SHP77 (cell line): ENCODE data around the gene FGF11.

Experiments
- DNase-seq, 2 experiments: peaks; one replicate each; lab custom pipeline; 2025; lab: John Stamatoyannopoulos, UW

FGF11 gene

DNA sequence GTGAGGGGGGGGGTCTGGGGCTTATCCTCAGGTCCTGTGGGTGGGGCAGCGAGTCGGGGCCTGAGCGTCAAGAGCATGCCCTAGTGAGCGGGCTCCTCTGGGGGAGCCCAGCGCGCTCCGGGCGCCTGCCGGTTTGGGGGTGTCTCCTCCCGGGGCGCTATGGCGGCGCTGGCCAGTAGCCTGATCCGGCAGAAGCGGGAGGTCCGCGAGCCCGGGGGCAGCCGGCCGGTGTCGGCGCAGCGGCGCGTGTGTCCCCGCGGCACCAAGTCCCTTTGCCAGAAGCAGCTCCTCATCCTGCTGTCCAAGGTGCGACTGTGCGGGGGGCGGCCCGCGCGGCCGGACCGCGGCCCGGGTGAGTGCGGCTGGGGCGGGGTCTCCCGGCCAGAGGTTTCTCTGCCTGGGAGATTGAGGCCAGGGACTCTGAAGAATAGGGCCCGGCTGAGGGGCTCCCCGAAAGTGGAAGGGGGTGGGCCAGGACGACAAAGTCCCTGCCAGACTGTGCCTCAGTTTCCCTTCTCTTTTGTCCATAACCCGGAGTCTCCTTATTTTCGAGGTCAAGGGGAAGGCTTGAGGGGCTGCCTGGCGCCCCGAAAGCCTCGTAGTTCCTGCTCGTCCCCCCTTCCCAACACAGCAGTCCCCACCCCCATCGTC, at the start of gene FGF11:
TSS of gene FGF11 (plus strand) at position 51 of the 651 bp plus-strand sequence. CDS start at position 160, 109 bp downstream.
- DNase-seq, result no peak

DNA sequence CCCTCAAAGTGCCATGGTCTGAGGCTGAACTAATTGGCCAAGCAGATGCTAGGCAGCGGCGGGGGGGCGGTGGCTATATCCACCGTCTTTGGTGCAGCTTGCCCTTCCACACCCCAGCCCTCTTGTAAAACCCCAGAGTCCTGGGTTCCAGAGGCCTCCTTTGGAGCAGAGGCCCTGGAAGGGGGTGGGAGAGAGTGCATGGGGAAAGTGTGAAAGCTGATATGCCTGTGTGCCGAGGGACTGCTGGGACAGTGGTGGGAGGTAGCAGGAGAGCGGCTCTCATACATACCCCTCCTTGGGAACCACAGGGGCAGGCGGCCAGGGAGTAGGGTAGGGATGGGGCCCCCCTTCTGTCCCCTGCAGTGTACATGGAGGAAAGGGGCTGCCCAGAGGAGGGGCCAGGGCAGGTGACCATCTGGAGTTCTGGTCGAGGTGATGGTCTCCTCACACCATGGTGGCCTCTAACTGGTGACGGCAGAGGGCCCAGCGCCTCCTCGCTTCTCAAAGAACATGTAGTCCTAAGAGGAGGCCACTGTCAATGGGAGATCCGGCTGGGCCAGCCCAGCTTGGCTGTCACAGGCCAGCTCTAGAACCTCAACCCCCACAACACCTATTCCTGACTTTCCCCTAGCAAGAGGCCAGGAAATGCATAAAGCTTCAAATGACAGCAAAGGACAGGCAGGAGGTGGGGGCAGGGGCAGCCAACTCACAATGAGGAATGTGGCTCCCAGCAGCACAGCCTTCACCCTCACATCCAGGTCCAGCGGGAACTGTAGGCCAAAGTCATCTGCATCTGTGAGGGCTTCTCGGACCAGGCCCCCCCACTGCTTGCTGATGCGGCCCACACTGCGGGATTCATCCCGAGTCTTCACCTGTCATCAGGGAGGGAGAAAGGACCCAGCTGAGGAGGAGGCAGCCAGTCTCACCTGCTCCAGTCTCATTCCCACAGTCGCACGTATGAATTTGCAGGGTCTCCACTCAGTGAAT, 49.1 kb upstream of the FGF11 start:
- no peak for DNase-seq

DNA sequence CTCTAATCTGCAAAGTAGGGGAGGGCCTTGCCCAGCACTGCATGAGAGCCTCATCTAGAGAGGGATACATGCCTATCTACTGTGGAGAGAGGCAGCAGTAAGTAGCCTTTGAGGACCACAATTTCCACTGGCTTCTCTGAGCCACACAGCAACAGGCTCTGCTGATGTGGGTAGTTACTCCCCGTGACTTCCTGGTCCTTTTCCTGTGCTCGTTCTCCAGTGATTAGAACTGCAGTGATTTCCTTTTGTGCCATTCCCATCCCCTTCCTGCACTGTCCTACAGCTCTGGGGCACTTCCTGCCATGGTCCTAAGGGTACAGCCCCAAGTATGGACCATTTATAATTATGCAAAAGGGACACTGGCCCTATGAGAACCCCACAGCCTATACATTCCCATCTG, 48.0 kb upstream of the FGF11 start:
- no peak for DNase-seq

DNA sequence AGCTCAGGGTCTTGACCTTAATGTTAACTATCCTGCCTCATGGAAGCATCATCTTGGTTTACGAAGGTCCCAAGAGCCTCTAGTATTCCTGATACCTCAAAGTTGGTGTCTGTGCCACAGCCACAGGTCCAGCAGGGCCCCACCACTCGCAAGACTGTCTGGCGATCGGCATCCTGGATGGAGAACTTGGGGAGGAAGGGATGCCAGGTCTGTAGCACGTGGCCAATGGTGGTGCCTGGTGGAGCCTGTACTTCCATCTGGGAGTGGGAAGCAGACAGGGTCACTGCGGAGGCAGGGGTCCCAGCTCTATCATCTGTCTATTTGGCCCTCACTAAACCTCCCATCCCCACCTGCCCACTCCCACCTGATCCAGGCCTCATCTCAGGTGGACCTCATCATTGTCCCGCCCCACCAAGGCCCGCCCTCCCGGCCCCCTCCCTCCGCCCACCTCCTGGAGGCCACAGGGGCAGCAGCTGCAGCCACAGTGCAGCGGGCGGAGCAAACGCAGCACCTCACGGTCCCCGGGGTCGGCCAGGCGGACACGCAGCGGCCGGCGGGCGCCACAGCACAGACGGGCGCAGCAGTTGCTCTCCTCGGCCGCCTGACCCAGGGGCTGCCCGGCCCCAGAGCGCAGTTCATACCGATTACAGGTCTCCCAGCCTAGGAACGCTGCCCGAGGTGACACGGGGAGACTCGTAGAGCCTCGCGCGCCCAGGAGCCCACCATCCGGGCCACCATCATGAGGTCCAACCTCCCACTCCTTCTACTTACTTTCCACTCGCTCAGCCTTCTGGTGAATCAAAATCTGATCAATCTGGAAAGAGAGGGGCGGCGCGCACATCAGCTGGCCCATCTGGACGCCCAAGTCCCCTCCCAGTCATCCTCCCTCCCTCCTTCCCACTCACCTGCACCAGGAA, 46.4 kb upstream of the FGF11 start:
- DNase-seq, result no peak

DNA sequence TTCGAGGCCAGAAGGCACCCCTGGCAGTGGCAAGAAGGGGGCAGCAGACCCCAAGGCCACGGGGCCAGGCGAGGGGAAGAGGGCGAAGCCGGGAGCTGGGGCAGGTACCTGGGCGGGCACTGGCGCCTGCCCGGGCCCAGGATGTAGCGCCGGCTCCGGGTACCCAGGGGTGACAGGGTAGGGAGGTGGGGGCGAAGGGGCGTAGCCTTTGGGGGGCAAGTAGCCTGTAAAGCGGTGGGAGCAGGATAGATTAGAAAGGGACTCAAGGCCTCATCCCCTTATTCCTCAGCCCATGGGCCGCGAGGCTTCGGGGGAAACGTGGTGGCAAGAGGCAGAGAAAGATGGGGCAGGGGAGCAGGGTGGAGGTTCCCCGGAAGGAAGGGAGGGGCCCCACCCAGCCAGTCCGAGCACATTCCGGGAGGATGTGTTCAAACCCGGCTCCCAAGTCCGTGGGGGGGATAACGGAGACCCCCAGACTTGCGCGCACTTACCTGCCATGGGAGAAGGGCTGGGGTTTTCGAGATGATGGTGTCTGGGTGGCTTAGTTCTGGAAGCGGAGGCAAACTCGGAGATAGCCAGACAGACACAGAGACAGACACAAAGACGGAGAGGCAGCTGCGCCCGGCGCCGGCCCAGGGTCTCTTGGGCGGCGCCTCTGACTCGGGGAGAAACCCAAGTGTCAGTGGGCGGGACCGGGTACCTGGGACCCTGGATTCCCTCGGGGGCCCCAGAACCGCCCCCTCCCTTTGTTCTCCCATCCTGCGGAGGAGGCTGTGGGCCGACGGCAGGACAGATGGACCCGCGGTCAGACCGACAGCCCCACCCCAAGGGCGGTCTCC, 45.5 kb upstream of the FGF11 start:
- DNase-seq, result peak; percentile 30 to 53

DNA sequence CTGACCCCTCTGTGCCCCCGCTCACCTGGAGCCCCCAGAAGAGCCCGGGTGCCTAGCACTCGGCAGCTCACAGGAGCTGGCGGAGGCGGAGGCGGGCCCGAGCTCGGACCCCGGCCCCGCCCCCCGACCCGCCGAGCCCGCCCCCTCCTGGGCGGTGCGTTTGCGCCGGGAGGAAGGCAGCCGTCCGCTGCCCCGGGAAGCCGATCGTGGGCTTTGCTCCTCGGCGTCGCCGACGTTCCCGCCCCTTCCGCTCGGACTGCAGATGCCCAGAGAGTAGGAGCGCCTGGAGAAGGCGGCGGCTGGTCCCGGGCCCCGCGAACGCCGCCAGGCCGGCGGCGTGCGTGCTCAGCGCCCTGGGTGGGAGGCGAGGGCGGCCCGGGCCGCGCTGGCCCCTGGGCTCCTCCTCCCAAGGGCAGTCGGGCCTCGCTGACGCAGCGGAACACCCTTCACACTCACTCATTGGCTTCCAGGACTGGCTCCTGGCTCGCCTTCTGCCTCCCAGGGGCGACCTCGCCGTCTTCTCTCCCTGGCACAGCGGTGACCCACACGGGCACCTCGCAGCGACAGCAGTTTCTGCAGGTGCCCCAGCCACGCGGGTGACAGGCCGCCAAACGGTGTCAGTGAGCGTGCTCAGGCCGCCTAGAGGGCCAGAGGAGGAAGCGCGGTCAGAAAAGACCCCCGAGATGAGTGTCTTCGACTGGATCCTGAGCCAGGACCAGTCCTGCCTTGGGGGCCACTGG, 44.7 kb upstream of the FGF11 start, which contains the start of gene PLSCR3:
TSS of gene PLSCR3 (minus strand) at position 74 of the 740 bp plus-strand sequence. CDS start 415 bp downstream, outside the sequence.
- peak; percentile 87 to 93 for DNase-seq

DNA sequence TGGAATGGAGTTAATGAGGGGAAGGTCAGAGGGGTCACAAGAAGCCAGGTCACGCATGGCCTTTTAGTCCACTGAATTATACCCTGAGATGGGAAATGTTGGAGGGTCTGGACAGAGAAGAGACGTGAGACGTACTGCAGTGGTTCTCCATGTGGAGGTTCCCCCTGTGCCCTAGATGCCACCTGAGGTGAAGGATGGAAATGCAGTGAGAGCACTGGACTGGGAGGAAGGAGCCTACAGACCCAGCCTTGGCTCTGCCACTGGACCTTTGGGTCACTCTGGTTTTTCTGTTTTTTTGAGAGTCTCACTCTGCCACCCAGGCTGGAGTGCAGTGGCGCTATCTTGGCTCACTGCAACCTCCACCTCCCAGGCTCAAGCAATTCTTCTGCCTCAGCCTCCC, 43.2 kb upstream of the FGF11 start:
- DNase-seq, result no peak

DNA sequence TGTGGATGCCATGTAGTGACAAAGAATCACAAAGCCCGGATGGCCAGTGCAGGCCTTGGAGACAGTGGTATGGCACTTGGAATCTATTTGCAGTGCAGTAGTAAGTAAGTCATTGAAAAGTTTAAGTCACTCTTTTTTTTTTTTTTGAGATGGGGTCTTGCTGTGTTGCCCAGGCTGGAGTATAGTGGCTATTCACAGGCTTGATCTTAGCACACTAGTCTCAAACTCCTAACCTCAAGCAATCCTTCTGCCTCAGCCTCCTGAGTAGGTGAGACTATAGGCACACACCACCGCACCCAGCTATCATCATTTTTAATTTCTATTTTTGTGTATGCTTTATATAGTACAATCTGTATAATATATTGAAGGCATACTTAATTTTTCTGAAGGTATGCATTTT, 40.7 kb upstream of the FGF11 start:
- no peak for DNase-seq

DNA sequence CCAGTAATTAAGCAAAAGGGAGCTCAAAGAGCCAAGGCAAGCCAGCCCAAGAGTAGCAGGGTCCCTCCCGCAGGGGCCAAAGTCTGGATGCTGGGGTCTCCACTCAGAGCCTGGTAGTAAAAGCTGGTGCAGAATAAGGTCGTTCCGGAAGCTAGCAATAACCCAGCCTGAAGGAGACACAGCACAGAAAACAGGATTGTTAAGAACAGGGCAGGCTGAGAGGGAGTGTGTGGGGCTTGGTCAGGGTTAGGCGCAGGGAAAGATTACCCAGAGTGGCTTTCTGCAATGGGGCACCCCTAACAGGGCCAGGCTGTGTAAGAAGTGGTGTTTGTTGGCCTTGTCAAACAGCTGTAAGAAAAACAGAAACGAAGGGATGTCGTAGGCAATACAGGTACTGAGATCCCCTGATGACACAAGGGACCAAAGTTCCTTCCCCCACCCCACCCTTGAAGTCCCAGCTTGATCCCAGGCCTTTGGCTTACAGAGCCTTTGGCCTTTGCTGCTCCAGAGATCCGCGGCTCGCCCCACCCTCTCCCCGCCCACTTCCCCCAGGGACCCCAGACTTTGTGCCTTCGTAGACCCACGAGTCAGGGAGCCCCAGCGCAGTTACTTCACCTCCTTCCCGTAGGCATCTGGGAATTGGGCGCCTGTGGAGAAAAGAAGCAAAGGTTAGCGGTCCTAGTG, 36.1 kb upstream of the FGF11 start:
- DNase-seq, result no peak

DNA sequence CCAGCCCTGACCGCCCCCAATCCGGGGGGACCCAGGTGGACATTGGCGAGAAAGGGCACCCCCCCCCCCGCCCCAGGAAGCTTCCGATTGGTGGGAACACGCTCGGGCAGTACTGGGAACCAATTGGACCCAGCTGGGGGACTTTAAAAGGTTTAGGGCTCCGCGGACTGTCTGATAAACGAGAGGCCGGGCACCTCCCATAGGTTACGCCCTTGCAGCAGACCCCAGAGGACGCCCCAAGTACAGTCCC, 35.7 kb upstream of the FGF11 start:
- DNase-seq, result peak; percentile 81 to 91

DNA sequence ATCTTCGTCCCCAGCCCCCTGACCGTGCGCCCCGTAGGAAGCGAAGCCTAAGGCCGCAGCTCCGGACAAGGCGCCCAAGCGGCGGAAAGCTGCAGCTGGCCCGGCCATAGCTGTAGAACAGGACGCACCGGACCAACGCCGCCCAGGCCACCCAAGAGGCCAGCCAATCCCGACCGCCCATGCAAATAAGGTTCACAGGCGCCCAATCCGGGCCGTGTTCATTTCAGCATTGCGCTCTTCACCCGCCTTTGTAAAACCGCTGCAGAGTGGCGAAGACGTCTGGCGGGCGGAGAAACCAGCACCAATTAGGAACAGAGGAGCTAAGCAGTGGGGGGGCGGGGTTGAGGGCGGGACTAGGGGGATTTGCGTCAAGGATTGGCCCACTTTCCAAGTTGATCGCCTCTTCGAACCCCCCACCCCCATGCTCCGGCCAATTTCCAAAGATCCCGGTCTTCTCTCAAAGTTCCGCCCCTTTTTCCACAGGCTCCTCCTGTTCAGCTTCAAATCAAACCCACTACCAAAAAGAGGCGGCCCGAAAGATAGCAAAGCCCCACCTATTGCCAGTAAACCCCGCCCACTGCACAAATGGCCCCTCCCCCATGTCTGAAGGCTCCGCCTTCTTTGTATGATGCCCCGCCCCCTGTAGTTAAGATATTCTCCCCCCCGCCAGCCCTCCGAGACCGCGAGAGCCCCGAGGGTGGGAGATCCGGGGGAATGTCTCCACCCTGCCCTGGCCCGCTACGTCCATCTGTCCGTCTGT, 35.2 kb upstream of the FGF11 start, which contains the start of gene TMEM256:
TSS of gene TMEM256 (minus strand) at position 121 of the 760 bp plus-strand sequence. CDS start at position 108, 13 bp downstream.
- DNase-seq, result peak; percentile 100

DNA sequence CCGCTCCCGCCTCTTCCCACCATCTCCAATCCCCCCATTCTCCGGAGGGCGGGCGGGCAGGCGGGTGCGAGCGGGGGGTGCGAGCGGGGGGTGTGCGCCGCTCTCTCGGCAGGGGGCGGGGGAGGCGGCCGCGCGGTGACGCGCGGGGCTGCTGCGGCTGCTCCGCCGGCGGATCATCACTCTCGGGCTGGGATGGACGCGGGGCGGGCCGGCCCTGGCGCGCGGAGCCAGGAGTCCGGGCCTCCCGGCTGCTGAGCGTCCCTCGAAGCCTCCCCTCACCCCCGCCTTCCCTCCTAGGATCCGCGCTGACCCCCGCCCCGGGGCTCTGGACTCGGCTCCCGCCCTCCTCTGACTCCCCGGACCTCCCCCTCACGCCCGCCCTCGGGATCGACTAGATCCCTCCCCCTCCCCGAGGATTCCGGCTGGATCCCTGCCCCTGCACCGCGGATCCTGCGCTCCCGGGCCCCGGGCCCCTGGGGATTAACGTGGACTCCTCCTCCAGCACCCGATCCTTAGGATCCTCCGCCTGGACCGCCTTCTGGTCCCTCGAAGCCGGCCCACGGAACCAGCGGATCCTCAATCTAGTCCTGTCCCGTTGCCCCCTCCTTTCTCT, 34.5 kb upstream of the FGF11 start:
- DNase-seq, result no peak

DNA sequence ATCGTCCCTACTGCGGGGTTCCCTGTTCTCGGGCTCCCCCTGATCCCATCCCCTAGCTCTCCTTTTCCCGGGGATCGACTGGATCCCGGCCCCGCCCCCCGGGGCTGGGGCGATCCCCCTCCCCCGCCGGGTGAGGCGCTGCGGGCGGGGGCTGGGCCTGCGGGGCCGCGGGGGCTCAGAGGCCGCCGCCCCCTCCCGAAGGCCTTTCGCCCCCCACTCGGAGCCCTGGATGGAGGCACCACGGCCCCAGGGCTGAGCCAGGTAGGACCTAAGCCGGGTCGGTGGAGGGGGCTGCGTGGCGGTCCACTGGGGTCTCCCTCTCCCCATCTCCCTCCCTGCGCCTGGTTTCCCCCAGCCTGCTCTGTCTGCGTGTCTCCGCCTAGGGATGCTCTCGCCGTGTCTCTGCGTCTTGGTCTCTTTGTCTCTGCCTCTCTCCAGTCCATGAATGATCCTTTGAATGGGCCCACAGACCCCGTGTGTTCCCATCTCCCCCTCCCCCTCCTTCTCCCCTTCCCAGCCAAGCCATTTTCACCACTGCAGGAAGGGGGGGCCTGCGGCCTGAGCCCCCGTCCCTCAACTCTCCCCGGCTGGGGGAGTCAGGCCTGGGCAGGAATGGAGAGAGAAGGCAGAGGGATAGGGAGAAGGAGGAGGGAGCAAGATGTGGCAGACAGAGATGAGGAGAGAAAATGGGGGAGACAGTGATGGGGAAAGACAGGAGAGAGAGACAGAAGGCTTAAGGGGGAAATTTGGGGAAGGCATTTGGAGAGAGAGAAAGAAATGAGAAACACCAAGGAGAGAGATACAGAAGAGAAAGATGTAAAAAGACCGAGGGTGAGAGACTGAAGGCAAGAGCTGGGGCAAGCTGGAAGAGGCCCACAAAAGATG, 33.7 kb upstream of the FGF11 start:
- DNase-seq, result no peak

DNA sequence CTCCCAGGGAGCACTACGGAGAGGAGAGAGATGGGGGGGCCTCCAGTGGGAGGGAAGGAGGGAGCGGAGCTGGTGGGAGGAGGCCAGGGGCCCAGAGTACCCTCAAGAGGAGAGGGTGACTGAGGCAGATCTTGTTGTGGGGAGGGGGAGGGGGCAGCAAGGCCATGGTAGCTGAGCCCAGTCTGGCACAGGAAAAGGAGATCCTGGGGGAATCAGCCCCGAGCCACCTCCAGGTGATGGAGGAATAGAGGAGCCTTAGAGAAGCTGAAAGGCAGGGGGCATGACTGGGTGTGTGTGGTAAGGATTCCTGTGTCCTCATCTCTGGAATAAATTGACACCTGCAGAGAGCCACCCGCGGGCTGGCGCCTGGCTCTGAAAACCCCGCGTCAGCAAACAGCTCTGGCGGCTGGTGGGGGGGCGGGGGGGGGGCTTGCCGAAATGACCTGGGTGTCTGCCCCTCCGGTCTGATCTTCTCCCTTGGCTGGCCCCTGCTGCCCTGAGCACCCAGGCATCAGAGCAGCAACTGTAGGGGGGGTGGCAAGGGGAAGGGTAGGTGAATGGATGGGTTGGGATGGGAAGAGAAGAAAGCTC, 33.0 kb upstream of the FGF11 start:
- no peak for DNase-seq

DNA sequence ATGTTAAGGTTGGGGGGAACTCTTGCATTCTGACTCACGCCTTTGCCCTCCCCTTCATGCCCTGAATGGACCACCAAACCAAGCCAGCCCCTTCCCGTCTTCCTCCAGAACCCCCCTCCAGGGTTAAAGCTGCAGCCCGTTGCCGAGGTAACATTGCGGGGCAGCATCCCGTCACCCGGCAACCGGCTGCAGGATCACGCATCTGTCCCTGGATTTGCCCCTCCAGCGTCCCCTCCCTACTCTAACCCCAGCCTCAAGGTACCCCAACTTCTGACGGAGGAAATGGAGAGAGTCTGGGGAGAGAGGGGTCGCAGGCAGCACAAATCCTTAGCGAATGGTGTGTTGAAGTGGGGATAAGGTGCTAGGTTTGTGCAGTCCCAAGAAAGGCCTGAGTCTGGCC, 32.2 kb upstream of the FGF11 start:
- DNase-seq, result no peak

DNA sequence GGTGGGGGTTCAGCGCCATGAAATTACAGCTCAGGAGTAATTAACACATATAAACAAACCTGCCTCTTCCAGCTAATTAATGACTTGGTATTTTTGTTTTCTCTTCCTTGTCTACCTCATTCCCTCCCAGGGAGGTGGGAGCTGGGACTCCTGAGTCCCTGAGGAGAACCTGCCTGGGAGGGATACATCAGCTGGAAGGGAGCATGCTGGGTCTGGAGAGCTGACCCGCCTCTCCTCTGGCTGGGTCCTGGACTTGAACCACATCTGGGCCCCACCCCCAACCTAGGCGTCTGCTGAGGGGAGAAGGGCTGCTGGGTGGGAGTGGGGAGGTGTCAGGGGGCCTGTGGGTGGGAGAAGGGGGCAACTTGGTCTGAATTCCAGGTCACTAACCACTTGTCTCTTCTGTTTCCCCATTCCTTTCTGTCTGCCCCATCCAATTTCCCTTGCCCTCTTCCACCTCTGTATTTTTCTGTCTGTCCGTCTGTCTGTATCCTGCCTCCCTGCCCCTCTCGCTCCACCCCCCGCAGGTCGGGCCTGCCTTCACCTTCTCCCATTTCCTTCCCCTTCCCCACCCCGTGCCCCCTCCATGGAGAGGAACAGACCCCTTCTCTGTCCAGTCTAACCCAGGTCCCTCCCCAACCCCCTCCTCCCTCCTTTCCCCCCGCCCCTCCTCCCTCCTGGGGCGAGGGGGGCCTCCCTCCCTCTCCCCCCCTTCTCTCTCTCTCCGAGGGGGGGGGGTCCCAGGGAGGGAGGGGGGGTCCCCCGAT, 31.6 kb upstream of the FGF11 start, which contains the start of gene NLGN2:
TSS of gene NLGN2 (plus strand) at position 361 of the 767 bp plus-strand sequence. CDS start 411 bp downstream, outside the sequence.
- DNase-seq, result no peak
